HPDE6-E6E7 (cell line): ENCODE data around the gene RUNX2.
"Not testable (repeated sequence)": the region's sequence is repeated elsewhere in the genome, so short reads cannot be mapped to it uniquely, and the experiment has no call there.

Source experiments
- DNase-seq: peaks from one replicate; pipeline ENCODE4 v3.0.0; 2011; ENCODE audit warnings: missing footprints; ENCODE audit errors: extremely low spot score

RUNX2 gene

DNA sequence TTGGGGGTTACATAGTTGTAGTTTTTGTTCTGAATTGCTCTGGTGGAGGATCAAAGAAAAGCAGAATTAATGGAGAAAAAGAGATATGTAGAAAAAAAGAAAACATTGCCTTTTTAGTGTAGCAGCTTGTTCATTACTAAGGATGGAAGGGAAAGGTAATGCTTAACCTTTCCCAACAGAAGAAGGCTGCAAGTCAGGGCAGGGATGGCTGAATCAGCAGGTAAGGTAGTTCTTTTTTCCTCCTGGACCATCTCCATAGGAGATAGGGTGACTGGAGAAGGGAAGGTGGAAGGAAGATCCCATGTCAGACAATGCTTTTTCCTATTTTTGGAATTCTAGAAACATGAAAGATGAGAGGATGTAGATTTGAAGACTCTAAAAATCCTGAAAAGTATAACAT, 129.0 kb downstream of the RUNX2 start:
- no peak for DNase-seq

DNA sequence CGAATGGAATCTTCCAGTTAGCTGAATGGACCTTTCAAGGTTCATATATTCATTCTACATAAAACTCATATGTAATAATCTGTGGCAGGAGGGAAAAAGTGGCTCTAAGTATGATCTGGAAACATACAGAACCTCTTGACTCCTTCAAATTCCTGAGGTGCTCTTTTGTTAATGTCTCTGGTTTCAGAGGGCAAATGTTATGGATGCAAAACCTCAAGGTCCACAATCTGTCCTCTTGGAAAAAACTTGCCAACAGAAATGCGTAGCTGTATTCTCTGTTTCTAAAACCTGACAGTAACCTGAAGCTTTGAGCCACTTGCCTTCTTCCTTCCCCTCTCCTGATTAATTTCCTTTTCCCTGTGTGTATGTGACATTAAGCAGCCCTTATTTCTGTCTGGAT, 130.5 kb downstream of the RUNX2 start:
- no peak for DNase-seq

DNA sequence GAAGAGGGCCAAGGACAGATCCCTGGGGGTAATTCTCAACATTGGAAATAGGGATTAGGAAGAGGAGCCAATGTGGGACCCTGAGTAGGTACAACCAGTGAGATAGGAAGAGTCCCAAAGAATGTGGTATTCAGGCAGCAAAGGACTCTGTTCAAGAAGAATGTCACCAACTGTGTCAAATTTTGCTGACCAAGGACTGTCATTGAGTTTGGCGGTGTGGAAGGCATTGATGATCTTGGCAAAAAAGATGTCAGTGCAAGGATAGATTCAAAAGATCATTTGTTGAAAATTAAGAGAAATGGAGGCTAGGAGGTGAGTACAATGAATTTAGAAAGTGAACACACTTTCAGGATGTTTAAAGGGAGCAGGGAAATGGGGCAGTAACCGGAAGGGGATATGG, 132.0 kb downstream of the RUNX2 start:
- DNase-seq, result no peak

DNA sequence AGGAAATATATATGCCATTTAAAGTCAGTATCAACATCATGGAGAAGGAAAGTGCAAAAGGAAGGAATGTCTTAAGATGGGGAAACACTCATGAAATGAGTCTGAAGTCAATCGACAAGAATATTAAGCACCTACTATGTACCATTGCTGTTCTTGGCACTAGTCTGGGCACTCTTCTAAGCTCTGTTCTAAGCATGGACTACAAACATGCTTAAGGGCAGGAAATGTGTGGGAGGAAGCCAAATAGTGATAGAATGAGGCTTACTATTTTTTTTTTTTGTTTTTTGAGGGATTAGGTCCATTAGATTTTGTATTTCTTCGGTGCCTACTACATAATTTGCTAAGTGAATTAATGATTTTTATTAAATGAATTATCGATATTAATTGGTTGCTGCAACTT, 133.4 kb downstream of the RUNX2 start:
- no peak for DNase-seq

DNA sequence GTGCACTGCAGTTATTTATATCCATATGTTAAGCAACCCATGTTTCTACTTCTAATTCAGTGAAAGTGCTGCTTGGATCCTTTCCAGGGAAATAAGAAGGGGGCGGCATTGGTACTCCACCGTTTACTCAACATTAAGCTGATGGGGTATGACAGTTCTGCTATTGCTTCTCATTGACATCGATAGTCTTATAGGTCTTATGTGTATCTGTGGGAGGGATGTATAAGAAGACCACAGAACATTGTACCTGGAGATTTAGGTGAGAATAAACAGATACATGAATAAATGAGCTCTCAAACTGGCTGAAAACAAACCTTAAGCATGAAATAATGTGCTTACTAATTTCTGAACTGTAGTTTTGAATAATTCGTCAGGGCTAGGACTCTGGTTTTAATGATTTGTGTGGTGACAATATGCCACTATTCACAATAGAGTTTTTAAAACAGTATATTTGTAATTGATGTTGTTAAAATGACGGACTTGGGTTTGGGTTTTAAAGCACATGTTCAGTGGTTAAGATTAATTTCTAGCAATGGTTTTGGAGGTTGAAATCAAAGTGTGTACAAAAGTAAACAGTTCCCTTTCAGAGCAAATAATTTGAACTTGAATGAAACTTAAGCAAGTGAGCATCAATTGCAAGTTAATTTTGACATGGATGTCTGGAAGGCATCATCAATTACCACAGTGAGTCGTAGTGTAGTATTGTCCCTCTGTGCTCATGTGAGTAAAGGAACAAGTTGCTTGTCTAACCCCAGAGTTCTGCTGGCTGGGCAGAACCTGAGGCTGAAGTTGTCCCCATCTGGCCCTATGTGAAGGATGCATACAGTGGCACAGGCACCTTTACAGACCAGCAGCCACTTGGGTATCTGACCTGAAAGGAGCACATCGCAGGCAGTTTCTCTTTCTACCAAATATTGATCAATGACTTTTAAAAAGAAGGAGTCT, 134.3 kb downstream of the RUNX2 start:
- DNase-seq, result no peak

DNA sequence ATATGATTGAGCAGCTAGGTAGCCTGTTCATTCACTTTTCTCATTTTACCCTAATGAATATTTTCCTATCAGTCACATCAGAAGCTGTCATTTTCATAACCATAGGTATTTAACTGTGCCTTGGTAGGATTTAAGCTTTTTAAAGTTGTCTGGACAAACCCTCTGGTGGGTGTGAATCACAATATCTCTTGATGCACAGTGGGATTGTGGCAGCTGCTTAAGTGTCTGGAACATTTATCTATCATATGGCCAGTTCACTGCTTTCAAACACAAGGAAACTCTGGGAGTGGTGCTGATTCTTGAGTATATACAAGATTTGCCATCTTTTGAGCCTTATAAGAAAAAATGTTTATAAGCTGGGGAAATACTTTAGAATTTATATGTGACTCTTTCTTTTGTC, 136.6 kb downstream of the RUNX2 start:
- DNase-seq, result no peak

DNA sequence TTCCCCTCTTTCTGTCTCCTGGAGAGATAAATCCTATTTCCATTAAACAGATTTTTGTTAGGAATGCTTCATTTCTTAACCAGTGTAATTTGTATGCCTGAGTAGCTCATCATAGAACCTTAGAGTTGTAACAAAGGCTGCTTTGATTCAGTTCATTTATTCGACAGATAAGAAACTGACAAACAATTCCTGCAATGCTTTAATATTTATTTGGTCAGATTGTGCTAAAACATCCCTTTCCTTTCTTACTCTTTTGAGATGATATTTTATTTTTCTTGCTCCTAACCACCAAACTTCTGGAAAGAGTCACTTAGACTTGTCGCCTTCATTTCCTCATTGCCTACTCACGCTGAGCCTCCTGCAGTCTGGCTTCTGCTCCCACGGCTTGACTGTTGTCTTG, 138.6 kb downstream of the RUNX2 start:
- no peak for DNase-seq

DNA sequence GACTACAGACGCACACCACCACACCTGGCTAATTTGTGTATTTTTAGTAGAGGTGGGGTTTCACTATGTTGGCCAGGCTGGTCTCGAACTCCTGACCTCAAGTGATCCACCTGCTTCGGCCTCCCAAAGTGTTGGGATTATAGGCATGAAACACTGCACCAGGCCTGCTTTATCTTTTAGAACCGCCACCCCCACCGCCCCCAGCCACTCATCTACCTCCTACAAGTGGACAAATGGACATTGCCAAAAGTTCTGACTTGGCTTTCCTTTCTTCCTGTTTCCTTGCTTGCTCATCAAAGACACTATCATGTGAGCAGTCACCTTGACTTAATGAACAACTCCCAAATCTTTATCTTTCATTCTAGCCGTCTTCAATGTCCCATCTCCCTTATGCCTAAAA, 139.3 kb downstream of the RUNX2 start:
- DNase-seq, result not testable (repeated sequence)

DNA sequence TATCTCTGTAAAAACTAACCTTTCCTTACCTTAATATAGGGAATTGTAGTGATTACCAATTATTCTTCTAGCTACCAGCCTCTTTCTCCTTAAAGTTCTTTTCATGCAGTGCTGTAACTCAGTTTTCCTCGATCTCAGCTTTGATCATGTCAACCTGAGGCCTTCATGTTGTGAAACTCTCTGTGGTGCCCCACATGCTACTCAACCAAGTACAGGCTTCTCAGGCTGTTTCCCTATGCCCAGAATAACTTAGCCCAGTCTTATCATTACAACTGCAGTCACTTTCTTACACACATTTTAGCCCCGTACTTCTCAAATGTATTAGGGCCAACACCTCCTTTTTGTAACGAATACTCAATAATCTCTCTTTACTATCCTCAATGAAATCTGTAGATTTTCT, 139.7 kb downstream of the RUNX2 start:
- no peak for DNase-seq

DNA sequence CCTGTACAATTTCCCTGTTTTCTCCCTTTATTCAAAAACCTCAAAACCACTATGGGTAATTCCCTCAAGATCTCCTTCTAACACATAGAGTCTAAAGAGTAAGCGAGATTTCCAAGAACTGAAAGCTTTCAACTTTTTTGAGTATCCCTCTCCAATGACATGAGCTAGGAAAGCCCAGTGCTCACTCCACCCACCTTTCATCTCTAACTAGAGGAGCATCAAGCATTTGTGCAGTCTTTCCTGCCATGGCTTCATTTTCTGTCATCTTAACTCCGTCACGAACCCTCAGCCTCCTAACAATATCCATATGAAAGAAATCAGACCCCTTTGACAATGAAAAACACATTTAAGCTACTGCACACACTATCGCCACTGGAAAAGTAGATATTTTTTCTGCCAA, 141.5 kb downstream of the RUNX2 start:
- no peak for DNase-seq

DNA sequence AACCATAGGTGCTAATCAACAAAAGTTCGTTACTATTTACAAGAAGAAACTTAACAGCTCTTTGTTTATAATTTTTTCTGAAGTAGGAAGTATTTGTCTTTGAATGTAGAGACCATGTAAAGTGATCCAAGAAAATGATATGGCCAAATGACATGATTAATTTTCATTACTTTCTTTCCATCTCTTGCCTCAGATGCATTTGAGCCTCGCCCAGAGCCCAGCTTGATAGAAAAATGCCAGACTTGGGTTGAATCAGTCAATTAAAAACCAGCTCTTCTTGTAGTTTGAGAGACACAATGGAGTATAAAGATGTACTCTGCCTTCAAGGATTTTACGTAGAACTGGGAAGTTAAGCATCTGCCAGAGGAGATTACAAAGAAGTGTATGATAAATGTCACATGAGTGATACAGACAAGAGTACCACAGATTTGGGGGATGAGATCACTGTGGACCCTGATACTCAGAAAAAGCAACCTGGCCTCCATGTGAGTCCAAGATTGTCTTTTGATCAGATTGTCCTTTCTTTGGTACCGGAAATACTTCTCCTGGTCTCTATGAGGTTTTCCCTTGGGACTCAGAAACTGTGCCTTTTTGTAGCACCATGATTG, 142.1 kb downstream of the RUNX2 start:
- no peak for DNase-seq

DNA sequence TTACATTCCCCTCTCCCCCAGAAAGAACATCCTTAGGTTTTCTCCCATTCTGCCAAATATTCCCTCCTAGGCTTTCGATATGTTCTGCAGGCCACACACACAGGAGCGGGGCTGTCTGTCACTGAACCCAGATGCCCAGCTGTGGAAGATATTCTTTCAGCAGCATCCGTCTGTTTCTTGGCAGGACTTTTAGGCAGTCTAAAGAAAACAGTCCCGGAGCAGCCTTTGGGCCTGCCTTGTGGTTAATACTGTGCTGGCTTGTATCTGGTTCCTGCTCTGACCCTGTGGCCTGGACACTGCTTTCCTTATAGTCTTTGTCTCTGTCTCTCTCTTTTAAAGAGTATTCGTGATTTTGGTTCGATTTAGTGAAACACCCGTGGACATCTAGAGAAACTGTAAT, 144.3 kb downstream of the RUNX2 start:
- DNase-seq, result no peak

DNA sequence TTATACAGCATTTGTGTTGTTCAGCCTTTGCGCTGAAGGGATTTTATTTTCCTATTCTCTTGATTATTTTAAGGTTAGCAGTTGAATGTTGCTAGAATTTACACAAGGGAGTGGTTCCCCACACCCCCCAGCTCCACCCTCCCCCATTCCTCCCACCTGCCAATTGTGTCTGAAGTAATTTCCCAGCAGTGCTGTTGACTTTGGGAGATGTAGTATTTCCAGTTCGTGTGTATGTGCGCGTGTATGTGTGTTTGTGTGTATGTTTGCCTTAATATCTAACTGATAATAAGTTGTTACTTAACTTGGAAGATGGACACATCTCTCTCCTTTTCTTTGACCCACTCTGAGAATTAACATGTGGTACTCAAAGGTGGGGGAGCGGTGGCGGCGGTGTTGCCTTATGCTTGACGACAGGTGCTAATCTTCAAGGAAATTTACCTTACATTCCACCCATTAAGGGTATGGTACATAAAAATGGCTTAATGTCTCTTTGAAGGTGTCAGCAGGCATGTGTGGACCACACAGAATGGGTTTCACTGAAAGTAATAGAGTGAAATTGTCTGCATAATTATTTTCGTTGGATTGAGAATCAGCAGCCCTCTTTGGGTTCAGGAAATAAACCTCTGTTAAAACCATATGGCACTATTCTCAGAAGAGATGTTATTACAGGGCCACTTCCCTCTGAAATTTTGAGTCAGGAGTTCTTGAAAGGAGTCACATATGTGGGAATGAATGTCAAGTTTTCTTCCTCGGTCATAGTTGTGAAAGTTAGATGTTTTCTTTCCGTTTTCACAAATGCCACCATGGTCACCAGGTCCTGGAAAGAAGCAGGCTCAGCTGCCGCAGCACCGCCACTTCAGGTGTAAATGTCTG, 145.2 kb downstream of the RUNX2 start:
- no peak for DNase-seq

DNA sequence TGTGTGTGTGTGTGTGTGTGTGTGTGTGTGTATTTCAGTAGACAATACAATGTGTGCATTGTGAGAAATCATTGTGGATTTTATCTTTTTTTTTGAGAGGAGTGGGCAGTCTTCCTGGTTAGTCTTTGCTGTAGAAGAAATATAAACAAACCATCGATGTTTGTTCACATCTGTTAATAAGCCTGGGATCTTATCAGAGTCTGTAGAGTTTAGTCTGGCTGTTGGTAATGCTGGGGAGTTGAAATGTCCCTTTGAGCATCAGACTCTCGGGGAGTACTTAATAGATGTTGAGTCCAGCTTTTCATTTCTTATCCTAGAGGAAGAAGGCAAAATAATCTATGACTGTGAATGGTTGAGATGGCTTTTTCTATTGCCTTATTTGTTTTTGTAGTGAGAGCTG, 146.2 kb downstream of the RUNX2 start:
- DNase-seq, result no peak

DNA sequence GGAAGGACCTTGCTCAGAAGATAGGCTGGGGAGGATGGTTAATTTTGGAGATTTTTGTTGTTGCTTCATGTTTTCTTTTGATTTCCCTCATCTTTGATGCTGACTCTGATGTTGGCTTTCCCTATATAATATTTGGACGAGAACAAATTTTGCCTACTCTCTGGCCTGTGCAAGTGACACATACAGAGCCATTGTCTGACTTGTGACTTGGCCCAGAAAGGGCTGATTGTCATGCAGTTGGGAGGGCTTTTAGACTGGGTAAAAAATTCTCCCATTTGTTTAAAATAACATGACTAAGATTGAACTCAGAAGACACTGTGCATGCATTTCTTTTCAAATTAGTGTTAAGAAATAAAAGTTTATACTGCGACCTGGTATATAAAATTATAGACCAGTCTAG, 148.2 kb downstream of the RUNX2 start:
- DNase-seq, result no peak

DNA sequence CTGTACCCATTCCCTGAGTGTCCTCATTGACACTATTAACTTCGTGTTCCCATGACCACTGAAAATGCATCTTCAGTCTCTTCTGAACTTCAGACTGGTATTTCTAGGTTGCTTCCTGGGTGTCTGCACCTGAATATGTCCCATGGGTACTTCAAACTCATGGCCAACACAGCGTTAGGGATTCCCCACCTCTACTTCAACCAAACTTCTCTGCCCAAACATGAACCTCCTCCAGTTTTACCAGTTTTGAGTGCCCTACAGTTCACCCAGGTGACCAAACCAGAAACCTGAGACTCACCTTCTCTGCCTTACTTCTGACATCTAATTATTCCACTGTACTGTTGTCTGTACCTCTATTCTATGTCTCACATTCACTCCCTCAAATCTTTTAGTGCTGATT, 149.1 kb downstream of the RUNX2 start:
- peak; percentile 5 for DNase-seq

DNA sequence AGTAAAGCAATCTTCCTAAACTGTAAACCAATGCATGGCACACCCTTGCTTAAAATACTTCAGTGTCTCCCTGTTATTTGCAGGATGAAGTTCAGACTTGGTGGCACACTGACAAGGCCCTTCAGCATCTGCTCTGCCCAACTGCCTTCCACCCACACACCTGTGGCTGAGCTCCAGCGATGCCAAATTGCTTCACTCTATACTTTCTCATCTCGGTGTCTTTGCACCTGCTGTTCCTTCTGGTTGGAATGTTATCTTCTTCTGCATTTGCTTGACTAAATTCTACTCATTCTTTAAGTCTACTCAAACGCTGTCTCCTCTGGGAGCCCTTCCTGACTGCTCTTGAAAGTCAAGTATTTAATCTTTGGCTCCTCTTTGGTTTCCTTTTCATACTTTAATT, 149.7 kb downstream of the RUNX2 start:
- DNase-seq, result no peak

DNA sequence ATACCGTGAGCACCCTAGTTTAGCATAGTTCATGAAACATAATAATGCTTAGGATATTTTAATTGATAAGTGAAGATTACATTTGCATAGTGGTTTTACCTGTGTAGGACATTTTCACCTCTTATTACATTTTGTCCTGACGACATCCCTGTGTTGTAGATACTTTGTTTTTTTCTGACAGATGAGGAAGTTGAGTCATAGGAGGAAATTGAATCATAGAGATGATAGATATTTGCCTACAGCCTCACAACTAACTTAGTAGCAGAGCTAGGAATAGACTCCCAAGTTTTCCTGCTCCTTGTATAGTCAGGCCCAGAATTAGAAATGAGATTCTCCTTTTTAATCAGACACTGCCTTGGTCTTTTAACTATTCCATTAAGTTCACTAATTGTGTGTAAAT, 150.1 kb downstream of the RUNX2 start:
- DNase-seq, result peak; percentile 74

DNA sequence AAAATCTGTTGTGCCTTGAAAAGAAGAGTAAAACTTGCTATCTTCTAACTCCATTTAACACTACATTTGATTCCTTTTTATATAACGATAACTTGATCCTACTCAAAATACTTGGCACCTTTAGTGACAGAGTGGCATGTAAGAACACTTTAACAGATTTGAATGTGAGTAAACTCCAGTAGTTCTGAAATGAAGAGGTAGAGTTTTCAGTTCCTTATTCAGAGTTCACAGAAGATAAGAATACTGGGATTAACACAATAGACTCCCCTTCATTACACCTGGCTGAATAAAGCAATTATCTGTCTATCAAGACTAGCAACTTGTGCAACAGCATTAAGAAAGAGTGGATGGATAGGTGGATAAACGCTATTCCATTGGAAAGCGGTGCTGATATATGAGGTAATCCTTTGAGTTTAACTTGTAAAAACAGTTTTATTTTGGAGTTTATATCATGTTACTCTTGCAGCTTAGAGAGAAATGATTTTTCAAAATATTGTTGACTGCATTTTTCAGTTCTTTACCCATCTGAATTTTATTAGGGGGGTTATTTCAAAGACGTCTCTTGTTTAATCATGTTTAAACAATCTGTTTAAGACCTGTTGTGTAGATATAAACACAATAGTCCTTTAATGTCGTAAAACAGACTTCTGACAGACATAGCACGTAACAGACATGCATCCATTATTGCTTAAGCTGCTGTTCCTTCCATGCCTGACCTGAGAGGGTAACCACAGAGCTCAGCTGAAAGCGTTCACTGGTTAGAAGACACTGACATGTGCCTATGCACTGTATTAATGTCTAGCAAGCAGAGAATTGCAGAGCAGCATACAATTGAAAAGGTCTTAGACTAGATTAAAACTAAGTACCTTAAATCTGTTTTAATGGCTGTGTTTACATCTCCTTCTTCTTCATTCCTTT, 152.0 kb downstream of the RUNX2 start:
- no peak for DNase-seq

DNA sequence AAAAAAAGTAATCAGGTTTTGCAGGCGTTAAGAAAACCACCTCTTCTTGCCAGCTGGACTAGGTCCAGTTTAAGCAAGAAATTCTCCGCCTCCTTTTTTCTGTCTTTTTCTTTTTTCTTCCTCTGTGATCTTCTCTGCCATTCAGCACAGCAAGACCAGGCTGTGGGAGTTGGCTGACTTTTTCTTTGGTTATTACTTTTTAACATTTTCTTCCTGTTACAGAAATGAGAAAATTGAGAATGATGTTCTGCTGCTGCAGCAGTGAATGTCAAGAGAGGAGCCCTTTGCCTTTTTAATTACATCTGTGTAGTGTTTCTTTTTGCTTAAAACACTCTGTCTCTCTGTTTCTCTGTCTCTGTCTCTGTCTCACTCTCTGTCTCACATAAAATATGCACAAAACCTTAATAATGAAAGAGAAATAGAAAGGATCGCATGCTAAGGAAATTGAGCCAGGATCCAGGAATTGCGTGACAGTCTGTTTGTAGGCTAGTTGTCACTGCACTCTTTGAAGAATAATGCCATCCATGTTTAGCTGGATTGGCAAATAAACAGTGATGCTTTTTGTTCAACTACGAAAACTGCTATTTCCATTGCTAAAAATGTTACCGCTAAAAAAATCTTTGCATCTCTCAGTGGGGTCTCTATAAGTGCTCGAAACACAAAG, 152.8 kb downstream of the RUNX2 start:
- DNase-seq, result no peak

DNA sequence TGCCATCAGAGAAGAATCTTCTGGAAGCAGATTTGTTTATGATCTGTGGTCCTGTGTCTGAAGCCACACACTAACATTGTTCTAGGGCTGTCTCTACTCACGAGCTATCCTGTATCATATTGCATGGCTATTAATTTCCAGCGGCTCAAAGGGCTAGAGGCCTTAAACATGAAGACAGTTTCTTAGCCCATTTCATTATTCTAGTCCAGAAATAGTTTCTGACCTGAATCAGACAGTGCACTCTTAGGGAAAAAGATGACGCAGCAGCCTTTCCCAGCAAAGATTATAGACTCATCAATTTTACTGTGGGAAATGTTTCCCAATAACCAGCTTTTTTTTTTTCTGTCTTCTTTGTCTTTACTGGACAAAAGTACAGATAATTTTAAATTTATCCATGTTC, 154.9 kb downstream of the RUNX2 start:
- no peak for DNase-seq
